Sigmoid colon (tissue), 4 donors: ENCODE data around the gene FAM117A.

Experiments
- CTCF ChIP-seq, 4 experiments: fragments of 450-650 bp in 3 of 4; fragments of 200-600 bp in 1 of 4; IDR thresholded peaks; one replicate each; pipeline ENCODE4 v1.5.1; 2016 to 2019; ENCODE audit warnings: antibody characterized with exemption in 4 of 4, mild to moderate bottlenecking in 3 of 4, moderate library complexity in 2 of 4
- POLR2A ChIP-seq, 2 donors: fragments of 450-650 bp; IDR thresholded peaks; one replicate each; pipeline ENCODE4 v1.6.1; 2016; ENCODE audit warnings: antibody characterized with exemption in 2 of 2, mild to moderate bottlenecking in 2 of 2, moderate library complexity in 2 of 2
- POLR2AphosphoS5 ChIP-seq, 4 donors: sonication (generic); formaldehyde crosslinking; IDR thresholded peaks; one replicate each; pipeline ENCODE4 v1.6.1; 2017; ENCODE audit warnings: antibody characterized with exemption in 4 of 4

GRCh38 chr17:49681106-49681979 lies 82.6 kb downstream of the FAM117A start:
- TF ChIP-seq CTCF (IDR thresholded peaks at IDR 0.05) (no peak), POLR2A (IDR thresholded peaks at IDR 0.05) (no peak), POLR2AphosphoS5 (IDR thresholded peaks at IDR 0.05) (no peak)
